ENCODE data around the gene ST8SIA1.

DNA sequence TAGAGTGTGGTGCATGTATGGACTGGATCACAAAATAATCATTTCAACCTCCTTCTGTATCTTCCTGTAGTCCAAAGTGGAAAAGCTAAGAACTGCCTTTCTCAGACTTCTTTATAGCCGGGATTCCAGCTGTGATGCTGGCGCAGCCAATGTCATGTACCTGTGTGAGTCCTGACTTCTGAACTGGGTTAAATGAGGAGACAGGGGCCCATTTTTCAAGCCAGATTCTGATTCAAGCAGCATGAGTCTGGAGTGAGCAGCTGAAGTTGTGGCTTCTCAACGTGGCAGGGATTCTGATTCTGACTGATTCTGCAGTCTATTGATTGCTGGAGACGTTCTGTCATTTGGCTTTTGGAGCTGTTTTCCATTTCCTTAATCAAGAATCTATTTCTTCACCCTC lies 111.2 kb downstream of the ST8SIA1 start:
- TF ChIP-seq, protein P1, sequence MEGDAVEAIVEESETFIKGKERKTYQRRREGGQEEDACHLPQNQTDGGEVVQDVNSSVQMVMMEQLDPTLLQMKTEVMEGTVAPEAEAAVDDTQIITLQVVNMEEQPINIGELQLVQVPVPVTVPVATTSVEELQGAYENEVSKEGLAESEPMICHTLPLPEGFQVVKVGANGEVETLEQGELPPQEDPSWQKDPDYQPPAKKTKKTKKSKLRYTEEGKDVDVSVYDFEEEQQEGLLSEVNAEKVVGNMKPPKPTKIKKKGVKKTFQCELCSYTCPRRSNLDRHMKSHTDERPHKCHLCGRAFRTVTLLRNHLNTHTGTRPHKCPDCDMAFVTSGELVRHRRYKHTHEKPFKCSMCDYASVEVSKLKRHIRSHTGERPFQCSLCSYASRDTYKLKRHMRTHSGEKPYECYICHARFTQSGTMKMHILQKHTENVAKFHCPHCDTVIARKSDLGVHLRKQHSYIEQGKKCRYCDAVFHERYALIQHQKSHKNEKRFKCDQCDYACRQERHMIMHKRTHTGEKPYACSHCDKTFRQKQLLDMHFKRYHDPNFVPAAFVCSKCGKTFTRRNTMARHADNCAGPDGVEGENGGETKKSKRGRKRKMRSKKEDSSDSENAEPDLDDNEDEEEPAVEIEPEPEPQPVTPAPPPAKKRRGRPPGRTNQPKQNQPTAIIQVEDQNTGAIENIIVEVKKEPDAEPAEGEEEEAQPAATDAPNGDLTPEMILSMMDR (IDR thresholded peaks at IDR 0.05): no peak
- TF ChIP-seq POLR2A (IDR thresholded peaks at IDR 0.05): no peak

Measured in ovary (tissue), 3 donors.